HepG2 (cell line): ENCODE results near the gene CLPTM1L.

Experiments used
- CREM ChIP-seq, 2 experiments: sonication (generic) in 1 of 2; formaldehyde crosslinking in 1 of 2; IDR thresholded peaks; 2 replicates each; pipeline versions ENCODE4 v1.4.0 to v1.6.1; 2016 to 2020; ENCODE audit warnings: antibody characterized with exemption in 1 of 2, mild to moderate bottlenecking in 1 of 2, missing genetic modification reagents in 1 of 2
- CTCF ChIP-seq: sonication (generic); formaldehyde crosslinking; IDR thresholded peaks from 2 replicates; pipeline ENCODE4 v1.5.0; 2020; ENCODE audit warnings: mild to moderate bottlenecking, missing genetic modification reagents, moderate library complexity
- IKZF5 ChIP-seq: IDR thresholded peaks from 2 replicates; pipeline ENCODE4 v1.6.1; 2018; ENCODE audit warnings: missing genetic modification reagents, mild to moderate bottlenecking, missing compliant biosample characterization
- JUN ChIP-seq: sonication (generic); formaldehyde crosslinking; IDR thresholded peaks from 2 replicates; pipeline ENCODE4 v1.4.0; 2020; ENCODE audit warnings: mild to moderate bottlenecking, missing genetic modification reagents
- POLR2AphosphoS5 ChIP-seq: IDR thresholded peaks from 2 replicates; pipeline ENCODE4 v1.6.1; 2012; ENCODE audit warnings: low read depth, low read length
- RERE ChIP-seq: IDR thresholded peaks from 2 replicates; pipeline ENCODE4 v1.6.1; 2016; ENCODE audit warnings: low read depth, missing genetic modification reagents, missing compliant biosample characterization
- RNF219 ChIP-seq: sonication (generic); formaldehyde crosslinking; IDR thresholded peaks from 2 replicates; pipeline ENCODE4 v1.5.0; 2020; ENCODE audit warnings: mild to moderate bottlenecking, missing genetic modification reagents
- SALL1 ChIP-seq: sonication (generic); formaldehyde crosslinking; IDR thresholded peaks from 2 replicates; pipeline ENCODE4 v1.8.0; 2022; ENCODE audit warnings: mild to moderate bottlenecking, missing genetic modification reagents
- ZNF510 ChIP-seq: sonication (generic); formaldehyde crosslinking; IDR thresholded peaks from 2 replicates; pipeline ENCODE4 v1.4.0; 2020; ENCODE audit warnings: low read depth, mild to moderate bottlenecking, missing genetic modification reagents

GRCh38 chr5:1332461-1333001 is 12.4 kb downstream of the CLPTM1L start:
- TF ChIP-seq POLR2AphosphoS5 (no peak), CREM (IDR thresholded peaks at IDR 0.05) (no peak), CREM (CRISPR knock-in tag; IDR thresholded peaks at IDR 0.05) (no peak), RERE (CRISPR knock-in tag) (no peak), RNF219 (CRISPR knock-in tag) (no peak), ZNF510 (CRISPR knock-in tag) (no peak), JUN (no peak), SALL1 (no peak), IKZF5 (CRISPR knock-in tag) (no peak), CTCF (CRISPR knock-in tag) (no peak)
